CD4-positive, alpha-beta T cell treated with Interleukin-4 for 4 hours (primary cell): Measurements from ENCODE around the gene MIA3.

Experiments
- DNase-seq: peaks from one replicate; pipeline ENCODE4 v3.0.0-alpha.2; 2020

Gene MIA3

DNA sequence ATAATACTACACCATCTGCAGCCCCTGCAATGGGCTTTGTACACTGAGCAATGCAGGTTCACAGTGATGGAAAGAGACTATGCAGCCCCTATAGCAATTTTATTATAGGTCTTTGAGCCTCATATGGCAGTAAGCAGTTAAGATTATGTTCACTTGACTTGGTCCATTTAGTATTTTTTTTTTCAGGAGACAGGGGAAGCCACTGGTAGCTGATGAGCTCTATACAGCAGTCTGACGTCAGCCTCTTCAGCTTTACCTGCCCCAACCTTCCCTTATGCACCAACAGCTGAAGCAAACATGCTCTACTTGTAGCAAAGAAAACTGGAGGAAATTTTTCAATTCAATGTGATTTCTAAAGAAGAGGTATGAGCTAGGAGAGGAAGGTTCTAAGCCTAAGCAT, 62.2 kb downstream of the MIA3 start:
- no peak for DNase-seq

DNA sequence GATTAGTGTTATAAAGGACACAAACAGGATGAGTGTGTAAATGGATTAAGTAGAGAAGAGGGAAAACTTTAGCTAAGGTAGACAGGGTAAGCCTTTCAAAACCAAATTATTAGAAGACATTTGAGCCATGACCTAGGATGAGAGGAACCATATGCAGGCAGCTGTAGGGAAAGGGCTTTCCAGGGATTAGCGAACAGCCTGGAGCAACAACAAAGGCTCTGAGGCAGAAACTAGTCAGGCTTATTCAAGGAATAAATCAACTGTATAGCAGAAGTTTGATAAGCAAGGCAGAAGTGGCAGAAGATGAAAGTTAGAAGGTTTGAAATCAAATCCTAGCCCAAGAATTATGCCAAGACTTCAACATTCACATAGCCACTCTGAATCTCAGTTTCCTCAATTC, 73.1 kb downstream of the MIA3 start:
- no peak for DNase-seq

DNA sequence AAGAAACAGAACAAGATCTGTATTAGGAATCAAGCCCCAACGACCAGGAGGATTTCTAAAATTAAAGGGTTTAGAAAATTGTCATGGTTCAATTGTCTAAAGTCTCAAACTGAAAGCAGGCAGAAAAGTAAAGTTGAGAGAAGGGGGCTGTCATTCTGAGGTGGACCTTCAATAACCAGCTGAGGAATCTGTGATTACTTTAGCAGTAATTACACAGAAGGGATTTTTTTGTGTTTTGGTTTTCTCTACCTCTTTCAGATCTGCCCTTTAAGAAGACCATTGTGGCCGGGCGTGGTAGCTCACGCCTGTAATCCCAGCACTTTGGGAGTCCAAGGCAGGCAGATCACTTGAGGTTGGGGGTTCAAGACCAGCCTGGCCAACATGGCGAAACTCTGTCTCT, 77.0 kb downstream of the MIA3 start:
- DNase-seq = no peak

DNA sequence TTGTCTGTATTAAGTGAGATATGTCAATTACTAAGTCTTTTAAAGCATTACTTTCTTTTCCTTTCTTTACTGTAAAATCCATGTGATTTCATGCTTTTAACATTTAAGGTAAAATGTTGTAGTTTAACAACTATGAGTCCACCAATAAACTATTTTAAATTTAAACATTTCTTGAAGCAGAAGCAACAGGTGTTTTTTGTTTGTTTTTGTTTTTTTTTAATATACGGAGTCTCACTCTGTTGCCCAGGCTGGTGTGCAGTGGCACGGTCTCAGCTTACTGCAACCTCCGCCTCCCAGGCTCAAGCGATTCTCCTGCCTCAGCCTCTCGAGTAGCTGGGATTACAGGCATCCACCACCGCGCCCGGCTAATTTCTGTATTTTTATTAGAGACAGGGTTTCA, 78.8 kb downstream of the MIA3 start:
- DNase-seq = no peak

DNA sequence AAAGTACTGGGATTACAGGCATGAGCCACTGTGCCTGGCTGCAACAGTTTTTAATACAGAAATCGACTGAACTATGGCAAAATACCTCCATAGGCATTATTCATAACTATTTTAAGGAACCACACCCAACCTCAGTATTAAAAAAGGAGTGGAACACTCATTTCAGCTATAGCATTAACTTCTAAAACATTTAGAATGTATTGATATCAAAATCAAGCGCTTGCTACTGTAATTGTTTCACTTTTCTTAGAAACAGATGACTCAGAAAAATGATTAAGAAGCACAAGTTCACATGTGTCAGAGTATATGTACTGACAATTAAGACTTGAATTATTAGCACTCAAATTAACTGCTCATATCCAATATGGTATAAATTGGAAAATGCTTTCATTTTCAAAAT, 79.3 kb downstream of the MIA3 start:
- DNase-seq = no peak

DNA sequence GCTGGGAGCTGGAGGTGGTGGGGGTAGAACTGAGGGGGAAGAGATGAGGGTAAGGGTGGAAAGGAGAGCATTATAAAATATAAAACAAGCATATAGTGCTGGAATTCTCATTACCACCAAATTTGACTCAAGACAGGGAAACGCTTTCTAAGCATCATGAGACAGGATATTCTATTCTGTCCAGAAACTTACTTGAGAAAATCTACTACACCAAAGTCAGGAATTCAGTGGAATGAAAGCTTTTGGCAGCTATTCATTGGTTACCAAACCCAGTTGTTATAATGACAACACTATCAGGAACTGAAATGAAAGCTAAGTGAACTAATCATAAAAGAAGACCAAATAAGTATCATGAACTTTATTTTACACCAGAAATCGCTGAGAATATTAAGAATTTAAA, 79.9 kb downstream of the MIA3 start:
- DNase-seq = no peak

DNA sequence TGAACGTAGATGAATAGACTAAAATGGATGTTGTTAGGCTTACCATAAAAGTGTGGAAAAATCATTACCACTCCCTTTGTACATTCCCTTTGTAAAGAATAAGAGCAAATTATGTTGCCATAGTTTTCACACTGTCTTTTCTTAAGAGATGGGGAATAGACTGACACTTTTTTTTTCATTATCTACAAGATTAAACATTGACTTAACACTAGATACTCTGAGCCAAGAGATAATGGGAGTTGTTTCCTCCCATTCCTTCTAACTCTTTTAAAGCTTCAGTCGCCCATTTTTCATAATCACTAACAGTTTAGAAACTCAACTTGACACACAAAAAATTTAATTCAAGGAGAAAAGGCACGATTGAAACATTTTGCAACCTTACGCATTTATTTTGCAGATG, 84.3 kb downstream of the MIA3 start:
- no peak for DNase-seq

DNA sequence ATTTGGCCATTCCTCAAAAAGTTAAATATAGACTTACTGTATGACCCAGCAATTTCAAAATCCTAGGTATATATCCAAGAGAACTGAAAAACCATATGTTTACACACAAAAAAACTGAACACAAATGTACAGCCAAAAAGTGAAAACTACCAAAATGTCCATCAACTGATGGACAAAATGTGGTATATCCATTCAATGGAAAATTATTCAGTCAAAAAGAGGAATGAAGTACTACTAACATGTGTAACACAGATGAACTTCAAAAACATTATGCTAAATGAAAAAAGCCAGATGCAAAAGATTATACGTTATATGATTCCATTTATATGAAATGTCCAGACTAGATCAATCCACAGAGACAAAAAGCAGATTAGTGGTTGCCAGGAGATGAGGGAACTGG, 86.4 kb downstream of the MIA3 start:
- no peak for DNase-seq

DNA sequence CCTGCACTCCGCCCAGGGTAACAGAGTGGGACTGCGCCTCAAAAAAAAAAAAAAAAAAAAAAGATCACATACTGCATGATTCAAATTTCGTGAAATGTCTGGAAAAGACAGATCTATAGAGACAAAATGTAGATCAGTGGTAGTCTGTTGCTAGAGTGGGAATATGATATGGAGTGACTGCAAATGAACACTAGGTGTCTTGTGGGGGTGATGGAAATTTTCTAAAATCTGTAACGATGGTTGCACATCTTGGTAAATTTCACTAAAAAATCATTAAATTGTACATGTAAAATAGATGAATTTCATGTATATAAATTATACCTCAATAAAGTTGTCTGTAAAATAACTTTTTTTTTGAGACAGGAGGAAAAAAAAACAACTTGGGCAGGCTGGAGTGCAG, 88.9 kb downstream of the MIA3 start:
- no peak for DNase-seq

DNA sequence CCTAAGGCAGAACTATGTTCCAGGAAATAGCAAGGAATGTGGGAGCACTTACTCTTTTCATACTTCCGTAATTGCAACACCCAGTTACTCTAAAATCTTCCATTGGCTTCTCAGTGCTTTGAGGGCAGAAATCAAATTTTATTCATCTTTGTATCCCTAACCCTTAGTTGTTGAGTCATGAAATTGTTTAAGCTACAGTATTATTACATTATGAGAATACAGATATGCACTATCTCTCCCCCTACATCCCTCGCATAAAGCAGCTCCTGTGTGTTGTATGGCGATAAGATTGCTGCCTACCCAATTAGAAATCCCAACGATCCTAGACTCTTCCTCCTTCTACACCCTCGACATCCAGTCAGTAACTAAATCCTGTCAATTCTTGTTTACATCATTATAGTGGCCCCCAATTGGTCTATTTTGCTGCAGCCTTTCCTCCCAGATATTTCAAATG, 91.8 kb downstream of the MIA3 start:
- no peak for DNase-seq

DNA sequence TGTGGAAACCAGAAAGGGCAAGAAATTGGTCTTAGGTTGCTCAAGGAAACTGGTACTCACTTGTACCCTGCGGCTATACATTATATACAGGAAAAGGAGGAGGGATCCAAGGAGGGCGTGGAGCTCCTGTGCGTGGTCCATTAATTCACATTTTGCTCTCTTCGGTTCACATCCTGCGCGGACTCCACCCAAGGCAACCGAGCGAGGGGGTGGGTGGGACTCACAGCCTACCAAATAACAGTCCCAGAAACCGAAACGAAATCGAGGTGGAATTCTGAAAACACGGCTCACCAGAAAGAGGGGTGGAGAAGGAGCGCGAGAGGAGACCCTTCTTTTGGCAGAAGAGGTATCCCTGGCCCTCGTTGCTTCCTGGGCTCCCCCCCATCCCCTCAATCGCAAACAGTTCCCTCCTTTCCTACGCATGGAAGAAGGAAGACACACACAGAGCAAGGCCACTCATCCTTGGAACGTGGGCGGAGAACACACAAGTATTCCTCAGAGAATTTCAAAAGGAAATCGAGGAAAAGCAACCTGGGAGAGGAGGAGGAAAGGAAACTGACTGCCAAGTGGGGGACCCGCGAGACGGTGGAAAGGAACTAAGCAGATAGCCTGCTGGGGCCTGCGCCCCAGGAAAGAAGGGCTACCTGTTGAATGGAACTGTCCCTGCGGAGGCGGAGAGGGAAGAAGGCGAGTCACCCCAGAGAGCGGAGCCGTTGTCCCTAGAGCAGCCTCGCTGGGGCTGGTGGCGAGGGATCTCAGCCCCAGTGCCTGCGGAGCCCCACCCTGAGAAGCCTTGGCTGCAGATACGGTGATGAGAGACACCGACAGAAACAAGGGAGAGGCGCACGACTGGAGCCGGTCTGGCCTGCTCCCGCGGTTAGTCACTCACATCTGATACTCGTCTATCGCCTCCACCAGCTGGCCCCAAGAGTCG, 93.7 kb downstream of the MIA3 start:
- DNase-seq = peak; percentile 70

DNA sequence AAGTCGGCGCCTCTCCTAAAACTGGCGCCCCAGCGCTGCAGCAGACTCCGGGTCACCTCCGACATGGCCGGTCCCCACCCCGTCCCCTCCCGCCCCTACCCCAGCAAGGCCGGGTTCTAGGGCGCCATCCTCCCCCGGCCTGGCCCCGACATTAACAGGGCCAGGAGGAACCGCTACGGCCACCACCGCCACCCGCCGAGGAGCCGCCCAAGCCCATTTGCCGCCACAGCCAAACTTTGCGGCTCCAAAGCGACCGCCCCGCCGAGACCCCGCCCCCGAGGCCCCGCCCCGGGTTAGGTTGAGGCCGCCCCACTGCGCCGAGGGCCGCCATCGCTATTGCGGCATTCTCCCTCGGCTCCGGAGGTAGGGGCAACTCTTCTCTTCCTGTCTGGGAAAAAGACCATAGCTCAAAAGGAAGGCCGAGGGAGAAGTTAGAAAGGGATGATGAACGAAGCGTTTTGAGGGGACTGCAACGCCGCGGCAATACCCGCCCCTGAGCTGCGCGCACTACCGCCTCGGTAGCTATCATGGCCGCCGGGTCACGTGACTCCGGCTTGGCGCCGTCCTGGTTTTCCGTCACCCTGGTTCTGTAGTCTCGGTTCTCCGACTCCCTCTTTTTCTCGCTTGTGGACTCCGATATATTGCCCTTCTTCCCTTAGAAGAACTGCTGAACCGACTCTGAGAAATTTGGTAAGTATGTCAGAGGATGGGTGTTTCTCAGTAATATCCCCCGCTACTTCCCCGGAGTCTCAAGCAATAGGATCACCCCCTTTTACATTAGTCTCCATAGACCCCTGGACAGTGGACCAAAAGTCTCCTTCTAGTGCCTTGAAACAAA, 94.6 kb downstream of the MIA3 start, which contains the start of the genes AIDA and BROX:
AIDA (minus strand) TSS at position 239 of the 838 bp plus-strand sequence; CDS start at position 65, 174 bp downstream.
BROX (plus strand) TSS at position 312 of the 838 bp plus-strand sequence. CDS start 3,136 bp downstream, outside the sequence.
- DNase-seq = peak; percentile 92

DNA sequence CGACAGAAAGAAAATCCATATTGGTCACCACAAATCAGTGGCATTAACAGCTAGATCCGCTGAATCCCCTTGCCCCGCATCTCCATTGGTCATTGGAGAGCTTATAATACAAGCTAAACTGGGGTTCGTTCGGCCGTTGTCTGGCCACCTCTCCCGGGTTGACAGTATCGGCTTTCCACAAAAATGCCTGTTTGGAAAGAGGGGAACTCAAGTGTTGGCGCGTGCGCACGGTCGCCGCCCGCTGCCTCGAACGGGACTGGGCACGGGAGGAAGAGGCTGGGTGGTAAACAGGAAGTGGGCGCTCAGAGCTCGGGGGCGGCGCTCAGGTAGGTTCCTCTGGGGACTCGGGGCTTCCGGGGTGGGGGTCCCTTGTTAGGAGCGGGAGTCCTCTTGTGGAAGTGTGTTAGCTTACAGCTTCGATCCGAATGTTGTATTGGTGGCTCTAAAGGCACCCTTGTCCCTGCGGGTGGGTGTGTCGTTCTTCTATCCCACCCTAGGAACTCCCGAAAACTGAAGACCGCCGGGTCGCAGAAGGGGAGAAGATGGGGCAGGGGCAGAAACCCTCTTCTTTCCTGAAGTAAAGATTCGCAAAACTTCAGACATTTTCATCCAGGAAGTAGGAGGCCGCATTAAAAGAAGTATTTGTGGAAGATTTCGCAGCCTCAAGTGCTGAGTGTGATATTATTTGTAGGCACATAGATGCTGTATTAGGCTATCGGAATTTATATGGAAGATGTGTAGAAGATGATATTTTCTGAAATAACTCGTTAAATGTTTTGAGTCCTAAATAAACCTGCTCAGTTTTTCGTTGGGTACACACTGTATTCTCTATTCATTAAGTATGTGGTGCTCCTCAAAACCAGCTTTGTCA, 95.4 kb downstream of the MIA3 start:
- DNase-seq = peak; percentile 96

DNA sequence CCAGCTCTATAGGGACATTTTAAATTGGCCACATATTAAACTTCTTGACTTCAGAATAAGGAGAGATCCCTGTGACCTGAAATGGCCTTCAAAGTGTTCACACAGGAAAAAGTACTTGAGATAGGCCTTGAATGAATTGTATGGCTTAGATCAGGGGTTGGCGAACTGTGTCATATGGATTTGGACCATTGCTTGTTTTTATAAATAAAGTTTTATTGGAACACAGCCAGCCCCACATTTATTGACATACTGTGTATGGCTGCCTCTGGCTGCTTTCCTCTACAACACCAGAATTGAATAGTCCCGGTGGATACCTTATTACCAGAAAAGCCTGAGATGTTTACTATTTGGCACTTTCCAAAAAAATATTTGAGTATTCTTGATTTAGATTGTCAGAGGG, 98.5 kb downstream of the MIA3 start:
- DNase-seq = no peak
